GM18505 (cell line): ENCODE data around the gene BOLA3.
"Not testable (repeated sequence)": the region's sequence is repeated elsewhere in the genome, so short reads cannot be mapped to it uniquely, and the experiment has no call there.

Experiments used
- ATAC-seq: cut with Tn5 transposase; IDR thresholded peaks from one replicate; pipeline ENCODE4 v1.9.1; 2021; ENCODE audit not compliant: unreplicated experiment
- POLR2A ChIP-seq: IDR thresholded peaks from 4 replicates; pipeline ENCODE4 v1.6.1; 2011; ENCODE audit warnings: borderline replicate concordance; ENCODE audit not compliant: insufficient read depth, insufficient read length; ENCODE audit errors: extremely low read depth

Gene BOLA3

GRCh38 chr2:74147727-74148456 is at the start of gene BOLA3:
TSS of gene BOLA3 (minus strand) at chr2:74147912. CDS start at chr2:74147874, 38 bp downstream.
- ATAC-seq = peak; percentile 95
- peak; percentile 88 for TF ChIP-seq POLR2A

GRCh38 chr2:74197049-74197448 is 49.3 kb upstream of the BOLA3 start:
- no peak for TF ChIP-seq POLR2A
- ATAC-seq = no peak

- no peak for TF ChIP-seq POLR2A
- no peak for ATAC-seq
Measured at GRCh38 chr2:74194799-74195198, 47.1 kb upstream of the BOLA3 start.

DNA sequence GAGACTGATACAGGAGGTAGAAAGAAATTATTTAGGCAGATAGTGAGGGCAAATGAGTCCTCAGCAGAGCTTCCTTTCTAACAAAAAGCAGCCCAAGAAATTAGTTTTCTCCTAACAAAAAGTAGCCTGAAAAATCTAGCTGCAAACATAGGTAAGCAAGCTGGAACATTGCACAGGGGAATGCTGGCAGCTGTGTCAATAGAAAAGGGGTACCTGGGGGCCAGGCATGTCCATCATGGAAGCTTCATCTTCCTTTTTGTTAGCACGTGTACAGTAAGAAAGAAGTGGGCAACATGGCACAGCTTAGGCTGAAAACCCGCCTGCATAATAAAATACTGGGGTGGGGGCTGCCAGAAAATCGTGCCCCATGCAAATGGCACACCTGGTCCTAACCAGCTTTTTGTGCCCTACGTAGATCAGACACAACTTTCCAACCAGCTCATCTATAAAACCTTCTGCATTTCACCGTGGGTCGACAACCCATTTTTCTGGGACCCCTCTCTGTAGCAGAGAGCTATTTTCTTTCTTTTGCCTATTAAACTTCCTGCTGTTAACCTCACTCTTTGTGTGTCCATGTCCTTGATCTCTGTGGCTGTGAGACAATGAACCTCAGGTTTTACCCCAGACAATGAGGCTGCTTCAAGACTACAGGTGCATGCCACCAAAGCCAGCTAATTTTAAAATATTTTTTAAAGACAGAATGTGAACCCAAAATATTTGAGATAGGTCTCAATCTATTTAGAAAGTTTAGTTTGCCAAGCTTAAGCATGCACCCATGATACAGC is 44.1 kb upstream of the BOLA3 start:
- no peak for ATAC-seq
- no peak for TF ChIP-seq POLR2A

- no peak for ATAC-seq
- TF ChIP-seq POLR2A = no peak
Measured at GRCh38 chr2:74188696-74189095, 41.0 kb upstream of the BOLA3 start.

DNA sequence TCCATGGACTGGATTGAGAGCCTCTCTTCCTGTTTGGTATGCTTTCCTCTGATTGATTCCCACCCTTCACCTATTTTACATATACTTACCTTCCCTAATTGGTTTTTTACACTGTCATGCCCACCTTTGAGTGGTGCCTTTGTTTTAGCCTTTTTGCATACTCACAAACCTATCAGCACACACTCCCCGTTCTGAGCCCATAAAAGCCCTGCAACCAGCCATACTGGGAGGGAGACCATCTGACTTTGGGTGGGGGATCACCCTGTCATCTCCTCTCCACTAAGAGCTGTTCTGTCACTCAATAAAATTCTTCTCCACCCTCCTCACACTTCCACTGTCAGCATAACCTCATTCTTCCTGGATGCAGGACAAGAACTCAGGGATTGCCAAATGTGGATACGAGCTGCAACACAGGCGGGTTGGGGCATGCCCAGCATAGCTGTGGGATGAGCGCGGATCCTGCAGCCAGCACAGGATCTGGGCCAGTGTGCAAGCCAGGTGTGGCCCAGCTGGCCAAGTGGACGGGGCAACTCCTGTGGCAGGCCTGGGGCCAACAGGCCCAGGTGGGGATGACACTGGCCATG is 40.4 kb upstream of the BOLA3 start:
- TF ChIP-seq POLR2A = no peak
- no peak for ATAC-seq

GRCh38 chr2:74186706-74187105 is 39.0 kb upstream of the BOLA3 start:
- not testable (repeated sequence) for ATAC-seq

GRCh38 chr2:74186038-74186437 is 38.3 kb upstream of the BOLA3 start:
- ATAC-seq = peak; percentile 43

DNA sequence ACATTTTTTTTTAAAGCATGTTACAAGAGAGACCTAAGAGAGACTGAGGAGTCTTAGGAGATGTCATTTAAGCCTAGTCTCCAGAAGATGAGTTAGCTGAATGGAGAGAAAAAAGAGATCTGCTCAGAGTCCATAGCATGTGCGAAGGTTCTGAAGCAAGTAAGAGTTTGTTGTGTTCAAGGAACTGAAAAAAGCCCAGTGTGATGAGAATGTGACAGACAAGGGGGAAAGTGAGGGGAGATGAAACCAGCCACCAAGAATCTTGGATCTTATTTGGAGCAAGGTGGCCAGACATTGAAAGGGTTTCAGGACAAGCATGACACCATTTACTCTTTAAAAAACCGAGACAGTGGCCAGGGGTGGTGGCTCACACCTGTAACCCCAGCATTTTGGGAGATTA is 36.2 kb upstream of the BOLA3 start:
- TF ChIP-seq POLR2A = no peak
- no peak for ATAC-seq

More at GRCh38 chr2:74186038-74186437, 38.3 kb upstream of the BOLA3 start:
- TF ChIP-seq POLR2A = no peak

DNA sequence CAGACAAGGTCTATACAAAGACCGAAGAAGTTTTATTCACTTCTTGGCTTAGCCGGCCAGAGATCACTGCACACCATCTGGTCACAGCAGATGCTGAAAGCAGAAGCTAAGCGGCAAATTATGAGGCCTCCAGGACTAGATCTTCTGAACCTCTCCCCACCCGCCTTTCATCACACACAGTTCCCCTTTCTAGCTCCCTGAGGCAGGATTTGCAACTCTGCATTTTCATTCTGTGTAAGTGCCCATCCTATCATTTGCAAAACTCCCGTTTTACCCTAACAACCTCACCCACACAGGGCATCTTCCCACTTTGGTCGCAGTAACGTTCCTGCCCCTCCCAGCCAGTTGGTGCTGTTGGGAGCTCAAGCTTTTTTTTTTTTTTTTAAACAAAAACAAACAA is 34.0 kb upstream of the BOLA3 start:
- peak; percentile 59 for TF ChIP-seq POLR2A
- peak; percentile 19 for ATAC-seq

DNA sequence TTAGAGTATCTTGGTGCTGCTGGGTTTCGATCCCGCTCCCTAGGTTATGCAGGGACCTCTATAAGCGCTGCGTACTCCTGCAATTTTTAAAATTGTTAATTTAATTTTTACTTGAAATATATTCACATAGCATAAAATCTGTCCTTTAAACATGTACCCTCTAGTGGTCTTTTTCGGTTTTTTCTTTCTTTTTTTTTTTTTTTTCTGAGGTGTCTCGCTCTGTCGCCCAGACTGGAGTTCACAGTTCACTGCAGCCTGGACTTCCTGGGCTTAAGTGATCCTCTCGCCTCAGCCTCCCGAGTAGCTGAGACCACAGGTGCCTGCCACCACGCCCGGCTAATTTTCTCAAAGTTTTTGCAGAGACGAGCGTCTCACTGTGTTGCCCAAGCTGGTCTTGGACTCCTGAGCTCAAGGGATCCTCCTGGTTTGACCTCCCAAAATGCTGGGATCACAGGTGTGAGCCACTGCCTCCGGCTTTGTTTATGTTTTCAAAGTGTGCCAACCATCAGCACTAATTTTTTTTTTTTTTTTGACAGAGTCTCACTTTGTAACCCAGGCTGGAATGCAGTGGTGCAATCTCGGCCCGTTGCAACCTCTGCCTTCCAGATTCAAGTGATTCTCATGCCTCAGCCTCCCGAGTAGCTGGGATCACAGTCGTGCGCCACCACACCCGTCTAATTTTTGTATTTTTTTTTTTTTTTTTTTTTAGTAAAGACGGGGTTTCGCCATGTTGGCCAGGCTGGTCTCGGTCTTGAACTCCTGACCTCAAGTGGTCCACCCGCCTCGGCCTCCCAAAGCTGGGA is 31.6 kb upstream of the BOLA3 start:
- ATAC-seq = peak; percentile 1
- no peak for TF ChIP-seq POLR2A

- TF ChIP-seq POLR2A = peak; percentile 92
- ATAC-seq = peak; percentile 76
Measured at GRCh38 chr2:74178211-74179062, 30.7 kb upstream of the BOLA3 start, which contains the start of gene MOB1A. TSS of gene MOB1A (minus strand) at chr2:74178879. CDS start at chr2:74178674, 205 bp downstream.

- ATAC-seq = no peak
- no peak for TF ChIP-seq POLR2A
Measured at GRCh38 chr2:74177696-74178095, 30.0 kb upstream of the BOLA3 start.

GRCh38 chr2:74174909-74175308 is 27.2 kb upstream of the BOLA3 start:
- no peak for TF ChIP-seq POLR2A
- no peak for ATAC-seq
